NCI-H345 (cell line): Measurements from ENCODE around the gene CALU.

Experiments
- DNase-seq: peaks from one replicate; lab custom pipeline; 2025; lab: John Stamatoyannopoulos, UW

Gene CALU

GRCh38 chr7:128811631-128812430, 72.7 kb downstream of the CALU start:
- peak; percentile 77 for DNase-seq

DNA sequence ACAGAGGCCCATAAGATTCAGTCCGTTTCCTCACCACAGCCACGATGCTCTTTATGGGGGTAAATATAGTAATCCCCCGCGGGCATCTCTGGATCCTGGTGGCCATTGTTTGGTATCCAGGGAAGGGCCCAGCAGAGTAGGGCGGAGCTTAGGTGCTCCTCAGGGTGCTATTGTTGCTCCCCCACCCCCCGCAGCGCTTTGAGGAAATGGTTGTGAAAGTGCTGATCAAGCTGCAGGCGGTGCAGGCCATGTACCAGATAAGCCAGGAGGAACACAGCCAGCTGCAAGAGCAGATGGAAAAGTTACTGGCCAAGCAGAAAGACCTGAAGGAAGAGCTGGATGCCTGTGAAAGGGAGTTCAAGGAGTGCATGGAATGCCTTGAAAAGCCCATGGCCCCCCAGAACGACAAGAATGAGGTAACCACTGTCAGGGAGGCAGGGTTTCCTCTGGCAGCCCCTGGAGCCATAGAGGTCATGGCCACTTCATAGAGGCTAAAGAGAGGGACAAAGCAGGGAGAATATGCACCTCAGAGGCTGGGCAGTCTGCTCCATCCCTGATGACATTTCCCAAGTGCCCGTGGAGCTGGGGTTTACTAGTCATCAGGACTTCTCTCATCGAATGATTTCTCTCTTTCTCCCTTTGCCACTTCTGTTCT, 73.5 kb downstream of the CALU start:
- DNase-seq, result peak; percentile 96

GRCh38 chr7:128814499-128814898, 75.3 kb downstream of the CALU start:
- DNase-seq, result no peak

GRCh38 chr7:128815289-128815942, 76.3 kb downstream of the CALU start:
- DNase-seq, result no peak

- DNase-seq, result no peak
These were observed 79.5 kb downstream of the CALU start for GRCh38 chr7:128818694-128819093.
